ENCODE results near the gene PARD6G.

- TF ChIP-seq EZH2 (IDR thresholded peaks at IDR 0.05) (no peak), POLR2AphosphoS5 (IDR thresholded peaks at IDR 0.05; ENCODE audit: borderline replicate concordance, low read depth, low read length) (no peak)
Observed at GRCh38 chr18:80137137-80137536, 110.2 kb downstream of the PARD6G start.
